Urinary bladder (tissue), 4 donors: ENCODE measurements around the gene TAP2. TPM values are rescaled to one million over a fixed set of nuclear protein-coding genes. Genes with fewer than 3 reads are reported as not detected.

Source experiments
- DNase-seq: peaks from one replicate; pipeline ENCODE4 v3.0.0-alpha.2; 2015; ENCODE audit errors: extremely low spot score
- H3K27ac ChIP-seq: one replicate; pipeline ENCODE4 v1.5.1; 2013; ENCODE audit warnings: low read depth, mild to moderate bottlenecking, moderate library complexity
- H3K36me3 ChIP-seq: one replicate; pipeline ENCODE4 v1.6.1; 2013; ENCODE audit warnings: mild to moderate bottlenecking, moderate library complexity; ENCODE audit not compliant: insufficient read depth
- H3K4me1 ChIP-seq: one replicate; pipeline ENCODE4 v1.6.1; 2013; ENCODE audit warnings: mild to moderate bottlenecking, moderate library complexity; ENCODE audit not compliant: insufficient read depth
- H3K4me3 ChIP-seq: one replicate; pipeline ENCODE4 v1.5.1; 2013; ENCODE audit warnings: low read depth, low read length
- WGBS: extraction: QIAGEN DNeasy Blood & Tissue Kit; methylation state at CpG from one replicate; pipeline ENCODE4 v1.1.7; 2013; 5-methylcytosine and 5-hydroxymethylcytosine counted together
- polyA plus RNA-seq: library from polyadenylated mRNA; stranded (reverse); fragments of 200-250 nt; gene quantifications from one replicate; pipeline ENCODE4 v1.2.3, GENCODE V29; 2013
- total RNA-seq: library from RNA; depleted of rRNA; stranded (reverse); fragments of >200 nt; gene quantifications from one replicate; pipeline ENCODE4 v1.2.3, GENCODE V29; 2014
- donor health status: healthy with polysubstance abuse.
- donor health status: healthy.

TAP2 gene
- total and polyA plus RNA-seq, 2 donors, result 14.0 to 18.5 TPM

DNA sequence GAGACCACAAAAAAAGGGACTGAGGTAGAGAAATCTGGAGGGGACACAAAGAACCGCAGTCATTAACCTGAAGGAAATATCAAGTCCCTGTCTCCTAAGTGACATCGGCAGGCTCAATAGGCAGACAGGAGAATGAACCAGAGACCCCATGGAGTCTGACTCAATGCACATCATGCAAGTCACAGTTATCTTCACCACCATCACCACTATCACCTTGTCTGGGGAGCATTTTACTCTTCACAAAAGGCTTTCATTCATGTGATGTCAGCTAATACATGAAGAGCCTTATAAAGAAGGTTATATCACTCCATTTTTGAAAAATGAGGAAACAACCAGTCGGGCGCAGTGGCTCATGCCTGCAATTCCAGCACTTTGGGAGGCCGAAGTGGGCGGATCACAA lies 10.6 kb upstream of the TAP2 start:
- Histone ChIP-seq H3K27ac (no peak overlapping the region), H3K36me3 (no peaks in the 10 kb centered on the region), H3K4me3 (no peak overlapping the region), H3K4me1 (peaks cover 3% of the 10 kb centered on the region)
- WGBS, result 80% methylated on average over 6 of the region's 6 CpGs
- DNase-seq, result no peak

DNA sequence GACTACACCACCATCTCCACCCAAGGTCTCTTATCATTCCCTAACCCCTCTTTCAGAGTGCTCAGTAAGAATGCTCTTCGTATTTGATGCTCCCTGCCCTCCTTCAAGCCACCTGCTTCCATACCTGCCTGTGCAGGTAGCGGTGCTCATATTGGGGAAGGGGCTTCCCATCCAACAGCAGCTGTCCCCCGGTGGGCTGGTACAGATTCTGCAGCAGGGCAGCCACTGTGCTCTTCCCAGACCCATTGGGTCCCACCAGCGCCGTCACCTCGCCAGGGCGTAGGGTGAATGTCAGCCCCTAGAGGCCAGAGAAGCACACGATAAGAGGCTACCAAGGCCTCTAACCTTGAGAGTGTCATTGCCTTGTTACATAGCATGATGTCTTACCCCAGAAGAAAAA lies 9.3 kb upstream of the TAP2 start:
- H3K36me3 ChIP-seq, result no peaks in the 10 kb centered on the region
- no peak overlapping the region for H3K4me3 ChIP-seq
- WGBS, result 87% methylated on average over 8 of the region's 8 CpGs
- no peak for DNase-seq
- peaks cover 3% of the 10 kb centered on the region for H3K4me1 ChIP-seq
- H3K27ac ChIP-seq, result no peak overlapping the region

DNA sequence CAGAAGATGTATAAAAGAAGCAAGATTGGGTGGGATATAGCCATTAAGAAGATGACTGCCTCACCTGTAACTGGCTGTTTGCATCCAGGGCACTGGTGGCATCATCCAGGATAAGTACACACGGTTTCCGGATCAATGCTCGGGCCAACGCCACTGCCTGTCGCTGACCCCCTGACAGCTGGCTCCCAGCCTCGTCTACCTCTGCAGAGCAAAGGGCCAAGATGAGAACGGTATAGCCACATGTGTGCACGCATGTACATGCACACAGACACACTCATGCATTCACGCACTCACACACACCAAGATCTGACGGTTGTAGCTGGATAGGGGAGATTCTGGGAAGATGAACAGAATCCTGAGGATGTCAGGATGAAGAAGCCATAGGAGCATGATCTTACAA lies 8.5 kb upstream of the TAP2 start:
- peaks cover under 1% of the 10 kb centered on the region for H3K4me1 ChIP-seq
- H3K36me3 ChIP-seq, result no peaks in the 10 kb centered on the region
- H3K4me3 ChIP-seq, result no peak overlapping the region
- no peak overlapping the region for H3K27ac ChIP-seq
- no peak for DNase-seq
- 90% methylated on average over 10 of the region's 10 CpGs for WGBS

DNA sequence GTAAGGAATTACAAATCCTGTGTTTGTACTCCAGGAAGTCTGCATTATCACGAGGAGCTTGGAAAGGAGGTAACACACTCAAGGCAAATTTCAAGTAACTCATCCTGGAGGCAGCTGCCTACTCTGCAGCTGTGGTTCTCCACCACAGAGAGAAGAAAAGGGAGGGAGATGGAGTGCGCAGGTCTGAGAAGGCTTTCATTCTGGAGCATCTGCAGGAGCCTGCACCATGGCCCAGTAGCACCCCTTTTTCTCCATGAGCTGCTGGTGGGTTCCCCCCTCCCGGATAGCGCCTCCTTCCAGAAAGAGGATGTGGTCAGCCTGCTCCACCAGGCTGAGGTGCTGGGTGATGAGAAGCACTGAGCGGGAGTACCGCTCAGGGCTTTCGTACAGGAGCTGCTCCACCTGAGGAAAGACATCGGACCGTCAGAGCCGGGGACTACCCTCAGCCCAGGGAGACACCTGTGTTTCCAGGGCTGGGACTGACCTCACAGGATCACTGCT lies 6.9 kb upstream of the TAP2 start:
- Histone ChIP-seq H3K36me3 (no peaks in the 10 kb centered on the region), H3K4me1 (no peaks in the 10 kb centered on the region), H3K4me3 (peak overlapping the region; percentile 87), H3K27ac (peak overlapping the region; percentile 35)
- no peak for DNase-seq
- 74% methylated on average over 10 of the region's 10 CpGs for WGBS

DNA sequence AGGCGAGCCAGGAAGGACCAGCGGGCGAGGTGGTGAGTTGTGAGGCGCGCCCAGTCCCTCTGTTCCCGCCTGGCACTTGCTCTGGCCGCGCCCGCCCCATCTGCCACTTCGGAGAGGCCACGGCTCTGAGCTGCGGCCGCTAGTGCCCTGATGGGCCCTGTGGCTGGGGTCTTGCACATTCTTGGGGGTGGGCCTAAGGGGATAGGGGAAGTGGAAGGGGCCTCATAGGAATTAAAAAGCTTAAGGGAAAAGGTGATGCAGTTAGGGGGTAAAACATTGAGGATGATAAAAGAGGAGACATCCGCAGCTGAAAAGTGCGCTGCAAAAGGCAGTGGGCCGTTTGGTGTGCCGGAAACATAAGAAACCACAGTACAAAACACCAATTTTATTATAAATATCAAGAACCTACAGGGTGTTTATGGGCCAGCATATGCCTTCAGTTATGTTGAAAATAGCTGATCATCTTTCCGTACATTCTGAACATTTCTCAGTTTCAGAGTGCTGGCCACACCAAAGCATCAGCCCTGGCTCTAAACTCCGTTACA lies 6.4 kb upstream of the TAP2 start:
- H3K4me3 ChIP-seq, result peak overlapping the region; percentile 87
- DNase-seq, result no peak
- H3K4me1 ChIP-seq, result no peaks in the 10 kb centered on the region
- no peaks in the 10 kb centered on the region for H3K36me3 ChIP-seq
- peak overlapping the region; percentile 77 for H3K27ac ChIP-seq
- 31% methylated on average over 19 of the region's 19 CpGs for WGBS

DNA sequence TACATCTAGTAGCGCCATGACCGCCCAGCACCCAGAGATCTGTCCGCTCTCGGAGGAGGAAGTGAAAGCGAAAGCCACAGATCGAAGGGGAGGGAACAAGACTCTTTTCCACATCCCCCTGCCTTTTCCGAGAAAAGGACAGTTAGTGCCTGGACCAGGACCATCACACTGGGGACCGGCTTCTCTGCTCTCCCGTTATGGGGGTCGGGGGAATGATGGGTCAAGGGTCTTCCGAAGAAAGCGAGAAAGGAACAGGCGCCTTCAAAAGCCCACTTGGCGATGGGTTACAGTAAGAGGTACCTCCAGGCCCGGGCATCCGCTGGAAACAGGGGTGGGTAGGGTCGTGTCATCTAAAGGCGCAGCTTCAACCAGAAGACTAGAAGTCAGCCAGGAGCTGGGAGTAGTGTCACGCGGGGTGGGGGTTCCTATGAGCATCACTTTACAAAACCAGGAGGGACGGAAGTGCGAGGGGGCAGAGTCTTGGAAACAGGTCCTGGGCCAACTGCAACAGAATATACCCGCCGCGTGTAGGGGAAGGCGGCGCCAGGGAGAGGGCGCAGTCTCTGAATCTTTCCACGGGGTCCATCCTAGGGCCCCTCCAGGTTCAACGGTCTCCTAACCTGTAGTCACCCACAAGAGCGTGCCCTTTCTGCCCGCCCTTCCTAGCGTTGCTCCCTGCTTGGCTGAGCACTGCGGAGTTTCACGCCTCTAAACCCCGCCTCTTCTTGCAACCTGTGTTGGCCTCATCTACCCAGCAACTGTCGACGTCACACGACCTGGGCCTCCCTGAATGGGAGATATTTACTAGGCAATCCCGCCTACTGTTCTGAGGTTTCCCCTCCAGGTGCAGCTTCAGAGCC lies 5.7 kb upstream of the TAP2 start, which contains the start of gene PSMB8:
Gene PSMB8, minus strand, starts transcription at position 69 of the 860 bp plus-strand sequence. Its CDS starts 51 bp downstream, at position 18.
- H3K27ac ChIP-seq, result peak within 1 kb of the TSS; percentile 90
- under 1% methylated on average over 40 of the region's 40 CpGs for WGBS
- H3K4me1 ChIP-seq, result no peaks in the 10 kb centered on the region
- no peaks in the 10 kb centered on the region for H3K36me3 ChIP-seq
- H3K4me3 ChIP-seq, result peak within 1 kb of the TSS; percentile 87
- DNase-seq, result peak; percentile 93

DNA sequence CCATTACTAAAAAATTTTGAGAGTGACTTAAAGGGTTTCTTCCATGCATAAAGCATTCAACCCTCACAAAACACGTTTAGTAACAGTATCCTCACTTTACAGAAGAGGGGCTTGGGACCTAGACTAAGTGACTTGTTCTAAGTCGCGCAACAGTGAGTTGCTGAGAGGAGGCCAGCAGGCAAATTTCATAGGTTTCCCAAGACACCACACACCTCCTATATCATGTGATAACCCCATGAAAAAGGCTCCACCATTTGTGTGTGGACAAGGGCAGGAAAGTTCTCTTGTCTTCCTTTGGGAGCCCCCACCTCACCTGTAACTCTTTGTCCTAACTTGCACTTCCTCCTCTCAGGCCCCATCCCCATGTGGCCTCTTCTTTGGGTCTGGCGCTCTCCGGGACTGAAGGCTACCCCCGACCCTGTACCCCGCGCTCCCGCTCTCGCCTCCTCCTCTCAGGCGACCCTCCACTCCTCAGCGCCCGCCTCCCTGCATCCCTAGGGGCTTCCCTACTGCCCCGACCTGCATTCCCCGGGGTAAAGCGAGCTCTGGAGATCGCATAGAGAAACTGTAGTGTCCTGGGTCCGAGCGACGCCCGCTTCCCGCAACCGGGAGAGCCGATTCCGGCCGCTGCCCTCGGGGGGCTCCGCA lies 4.9 kb upstream of the TAP2 start:
- no peaks in the 10 kb centered on the region for H3K4me1 ChIP-seq
- 8% methylated on average over 28 of the region's 28 CpGs for WGBS

DNA sequence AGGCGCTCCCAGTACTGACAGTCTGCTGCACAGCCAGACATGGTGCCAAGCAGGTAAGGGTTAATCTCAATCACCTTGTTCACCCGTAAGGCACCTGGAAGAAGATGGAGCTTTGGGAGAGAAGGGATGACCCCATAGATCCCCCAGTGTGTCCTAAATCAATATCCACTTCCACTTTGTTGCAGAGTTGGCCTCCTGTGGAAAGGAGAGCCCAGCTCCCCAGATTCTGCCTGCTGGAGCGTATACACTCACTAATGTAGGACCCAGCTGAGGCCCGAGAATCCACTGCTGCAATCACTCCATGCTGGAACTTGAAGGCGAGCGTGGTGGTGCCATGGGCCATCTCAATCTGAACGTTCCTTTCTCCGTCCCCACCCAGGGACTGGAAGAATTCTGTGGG lies 4.2 kb upstream of the TAP2 start:
- no peak for DNase-seq
- 91% methylated on average over 8 of the region's 8 CpGs for WGBS
- H3K36me3 ChIP-seq, result no peaks in the 10 kb centered on the region
- H3K4me3 ChIP-seq, result no peak overlapping the region
- H3K27ac ChIP-seq, result no peak overlapping the region
- H3K4me1 ChIP-seq, result no peaks in the 10 kb centered on the region

More for the DNA sequence above, 4.9 kb upstream of the TAP2 start:
- H3K27ac ChIP-seq, result peak overlapping the region; percentile 83
- DNase-seq, result no peak
- no peaks in the 10 kb centered on the region for H3K36me3 ChIP-seq
- H3K4me3 ChIP-seq, result peak overlapping the region; percentile 87

DNA sequence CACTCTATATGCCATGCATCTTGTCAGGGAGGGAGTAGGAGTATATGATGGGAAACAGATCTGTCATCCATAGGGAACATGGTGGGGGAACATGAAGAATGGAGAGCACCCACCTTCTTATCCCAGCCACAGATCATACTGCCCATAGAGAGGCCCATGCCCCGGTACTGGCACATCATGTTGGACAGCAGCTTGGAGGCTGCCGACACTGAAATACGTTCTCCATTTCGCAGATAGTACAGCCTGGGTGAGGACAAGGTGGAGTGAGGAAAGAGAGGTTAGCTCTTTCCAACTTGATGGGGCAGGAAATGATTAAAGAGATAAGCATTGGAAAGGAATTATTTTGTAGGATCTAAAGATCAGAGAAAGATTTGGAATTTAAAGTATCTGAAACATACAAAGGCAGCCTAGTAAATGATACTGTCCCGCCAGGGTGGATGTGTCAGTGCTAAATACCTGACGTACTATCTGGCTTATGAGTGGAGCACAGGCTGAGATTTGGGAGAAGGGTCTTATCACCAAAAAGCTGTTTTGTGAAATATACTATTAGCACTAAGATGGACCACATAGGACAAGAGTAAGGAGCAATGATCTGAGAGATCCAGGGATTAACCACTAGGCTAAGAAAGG lies 3.6 kb upstream of the TAP2 start:
- 94% methylated on average over 6 of the region's 6 CpGs for WGBS
- no peaks in the 10 kb centered on the region for H3K36me3 ChIP-seq
- H3K4me3 ChIP-seq, result no peak overlapping the region
- H3K27ac ChIP-seq, result no peak overlapping the region
- no peak for DNase-seq
- H3K4me1 ChIP-seq, result no peaks in the 10 kb centered on the region

DNA sequence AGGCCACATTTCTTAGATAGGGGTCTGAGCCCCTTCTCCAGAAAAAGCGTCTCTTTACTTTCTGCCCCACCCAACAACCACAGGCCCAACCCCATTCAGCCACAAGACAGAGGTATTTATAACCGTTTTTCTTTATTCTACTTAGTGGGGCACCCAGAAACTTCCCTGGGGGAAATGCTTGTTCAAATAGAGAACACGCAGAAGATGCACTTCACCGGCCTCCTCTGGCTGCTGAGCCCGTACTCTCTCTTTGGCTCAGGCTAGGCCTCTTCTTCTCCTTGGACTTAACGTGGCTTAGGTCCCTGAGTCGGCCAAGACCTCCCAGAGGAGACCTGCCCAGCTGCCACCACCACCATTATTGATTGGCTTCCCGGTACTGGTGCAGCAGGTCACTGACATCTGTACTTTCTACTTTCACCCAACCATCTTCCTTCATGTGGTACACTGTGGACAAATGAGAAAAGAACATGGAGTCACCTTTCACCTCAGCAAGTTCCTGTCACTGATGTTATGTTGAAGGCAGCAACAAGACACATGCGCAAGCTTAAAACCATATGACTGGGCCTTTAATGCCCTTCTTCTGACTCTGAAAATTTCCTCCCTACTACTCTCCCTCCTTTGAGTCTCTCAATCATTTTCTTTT lies 2.2 kb upstream of the TAP2 start:
- no peaks in the 10 kb centered on the region for H3K36me3 ChIP-seq
- no peak for DNase-seq
- 86% methylated on average over 9 of the region's 9 CpGs for WGBS
- H3K4me3 ChIP-seq, result no peak overlapping the region
- no peaks in the 10 kb centered on the region for H3K4me1 ChIP-seq
- H3K27ac ChIP-seq, result no peak overlapping the region

DNA sequence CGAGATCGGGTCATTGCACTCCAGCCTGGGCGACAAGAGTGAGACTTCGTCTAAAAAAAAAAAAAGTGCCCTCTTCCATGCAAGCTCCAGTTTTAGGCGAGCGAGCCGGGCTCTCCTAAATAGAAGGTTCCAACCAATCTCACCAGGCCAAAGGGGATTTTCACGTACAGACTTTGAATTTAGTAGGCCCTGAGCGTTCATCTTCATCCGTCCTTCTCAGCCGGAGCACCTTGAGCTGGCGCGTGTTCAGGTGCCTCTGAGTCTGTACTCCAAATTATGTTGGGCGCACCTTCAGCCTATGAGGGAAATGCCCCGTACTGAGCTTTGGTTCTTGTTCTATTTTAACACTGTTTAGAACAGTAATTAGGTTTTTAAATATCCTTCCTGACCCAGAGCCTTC lies 817 bp upstream of the TAP2 start:
- no peak overlapping the region for H3K27ac ChIP-seq
- 88% methylated on average over 15 of the region's 15 CpGs for WGBS
- DNase-seq, result no peak
- H3K4me1 ChIP-seq, result no peaks in the 10 kb centered on the region
- no peak overlapping the region for H3K4me3 ChIP-seq
- H3K36me3 ChIP-seq, result no peaks in the 10 kb centered on the region

DNA sequence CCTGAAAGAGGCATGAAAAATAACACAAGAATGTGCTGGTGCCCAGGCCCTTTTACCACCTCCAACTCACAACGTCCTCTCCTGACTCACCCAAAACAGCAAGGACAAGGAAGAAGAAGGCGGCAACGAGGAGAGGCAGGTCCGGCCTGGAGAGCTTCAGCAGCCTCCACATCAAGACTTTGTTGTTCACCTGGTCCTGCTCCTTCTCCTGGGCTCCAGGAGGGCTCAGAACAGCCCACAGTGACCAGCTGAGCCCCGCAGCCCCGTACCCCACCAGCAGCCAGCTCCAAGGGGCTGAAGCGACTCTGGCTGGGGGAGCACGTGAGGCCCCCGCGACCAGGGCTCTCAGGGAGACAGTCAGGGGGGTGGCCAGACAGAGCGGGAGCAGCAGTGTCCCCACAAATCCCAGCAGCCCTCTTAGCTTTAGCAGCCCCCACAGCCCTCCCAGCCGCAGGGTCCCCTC lies 857 bp downstream of the TAP2 start:
- WGBS, result 25% methylated on average over 12 of the region's 12 CpGs
- Histone ChIP-seq H3K4me3 (peak overlapping the region; percentile 79), H3K4me1 (no peaks in the 10 kb centered on the region), H3K27ac (peak overlapping the region; percentile 86), H3K36me3 (no peaks in the 10 kb centered on the region)
- no peak for DNase-seq

DNA sequence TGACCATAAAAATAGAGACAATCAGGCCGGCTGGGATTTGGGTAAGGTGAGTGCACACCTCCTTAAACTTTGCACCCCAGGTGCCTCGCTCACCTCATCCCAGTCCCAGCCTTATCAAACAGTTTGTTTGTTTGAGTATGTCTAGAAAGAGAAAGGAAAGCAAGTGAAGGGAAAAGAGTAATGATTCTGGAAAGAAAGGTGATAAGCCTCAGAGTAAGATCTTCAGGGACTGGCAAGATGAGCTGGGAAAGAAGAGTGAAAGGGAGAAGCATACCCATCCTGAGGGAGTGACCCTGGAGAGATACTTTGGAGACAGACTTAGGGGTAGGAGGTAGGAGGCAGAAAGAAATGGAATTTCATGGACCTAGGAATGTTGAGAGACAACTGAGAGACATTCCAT lies 1.7 kb downstream of the TAP2 start:
- Histone ChIP-seq H3K4me1 (no peaks in the 10 kb centered on the region), H3K27ac (no peak overlapping the region), H3K36me3 (no peaks in the 10 kb centered on the region), H3K4me3 (no peak overlapping the region)
- WGBS, result 92% methylated on average over 2 of the region's 2 CpGs
- DNase-seq, result no peak
